GM12874 (cell line): ENCODE results near the gene NETO2.

Experiments
- TF ChIP-seq, protein P1 (sequence below): IDR thresholded peaks from 2 replicates; pipeline ENCODE4 v1.5.1; 2011; ENCODE audit warnings: low read depth, mild to moderate bottlenecking, control low read depth, low read length, moderate library complexity; ENCODE audit not compliant: insufficient read depth

NETO2 gene

GRCh38 chr16:47052666-47053640, 90.8 kb downstream of the NETO2 start:
- TF ChIP-seq, protein P1, sequence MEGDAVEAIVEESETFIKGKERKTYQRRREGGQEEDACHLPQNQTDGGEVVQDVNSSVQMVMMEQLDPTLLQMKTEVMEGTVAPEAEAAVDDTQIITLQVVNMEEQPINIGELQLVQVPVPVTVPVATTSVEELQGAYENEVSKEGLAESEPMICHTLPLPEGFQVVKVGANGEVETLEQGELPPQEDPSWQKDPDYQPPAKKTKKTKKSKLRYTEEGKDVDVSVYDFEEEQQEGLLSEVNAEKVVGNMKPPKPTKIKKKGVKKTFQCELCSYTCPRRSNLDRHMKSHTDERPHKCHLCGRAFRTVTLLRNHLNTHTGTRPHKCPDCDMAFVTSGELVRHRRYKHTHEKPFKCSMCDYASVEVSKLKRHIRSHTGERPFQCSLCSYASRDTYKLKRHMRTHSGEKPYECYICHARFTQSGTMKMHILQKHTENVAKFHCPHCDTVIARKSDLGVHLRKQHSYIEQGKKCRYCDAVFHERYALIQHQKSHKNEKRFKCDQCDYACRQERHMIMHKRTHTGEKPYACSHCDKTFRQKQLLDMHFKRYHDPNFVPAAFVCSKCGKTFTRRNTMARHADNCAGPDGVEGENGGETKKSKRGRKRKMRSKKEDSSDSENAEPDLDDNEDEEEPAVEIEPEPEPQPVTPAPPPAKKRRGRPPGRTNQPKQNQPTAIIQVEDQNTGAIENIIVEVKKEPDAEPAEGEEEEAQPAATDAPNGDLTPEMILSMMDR: no peak

DNA sequence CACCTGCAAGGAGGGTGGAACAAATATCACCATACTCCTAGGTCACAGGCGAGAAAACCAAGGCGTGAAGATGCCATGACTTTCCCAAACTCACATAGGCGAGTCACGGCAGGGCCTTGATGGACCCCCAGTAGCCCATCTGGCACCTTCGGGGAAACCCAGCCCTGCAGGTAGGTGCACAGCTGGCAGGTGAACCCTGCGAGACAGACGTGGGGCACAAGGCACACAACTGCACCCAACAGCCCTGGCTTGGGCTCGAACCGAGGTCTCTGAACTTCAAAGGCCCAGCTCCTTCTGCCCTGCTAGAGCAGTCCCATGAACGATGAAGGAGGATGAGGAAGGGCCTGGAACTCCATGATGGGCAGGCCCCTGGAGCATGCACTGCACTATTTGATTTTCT, 92.7 kb downstream of the NETO2 start:
- TF ChIP-seq, protein P1: no peak

- TF ChIP-seq, protein P1: no peak
These were observed 93.7 kb downstream of the NETO2 start for GRCh38 chr16:47049901-47050583.

- TF ChIP-seq, protein P1: no peak
These were observed 96.1 kb downstream of the NETO2 start for GRCh38 chr16:47047524-47048203.

- TF ChIP-seq, protein P1: no peak
These were observed 96.8 kb downstream of the NETO2 start for GRCh38 chr16:47046726-47047523.

DNA sequence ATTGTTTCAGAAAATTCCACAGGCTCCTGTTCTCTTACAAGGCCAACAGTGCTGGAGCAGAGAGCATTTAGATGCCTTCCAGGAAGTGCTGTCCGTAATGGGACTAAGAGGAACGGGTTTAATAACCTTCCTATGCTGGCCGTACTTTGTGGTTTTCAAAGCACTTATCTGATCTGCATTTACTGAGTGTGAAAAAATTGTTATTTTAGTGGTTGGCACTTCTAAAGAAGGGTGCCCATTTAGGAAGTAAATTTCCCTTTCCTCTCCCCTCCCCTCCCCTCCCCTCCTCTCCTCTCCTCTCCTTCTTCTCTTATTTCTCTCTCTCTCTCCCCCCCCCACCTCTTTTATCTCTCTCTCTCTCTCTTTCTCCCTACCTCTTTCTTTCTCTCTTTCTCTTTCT, 98.3 kb downstream of the NETO2 start:
- TF ChIP-seq, protein P1: no peak
